GM18499 (cell line): ENCODE measurements around the gene DSG2.

ENCODE experiments used
- ATAC-seq: cut with Tn5 transposase; IDR thresholded peaks from one replicate; pipeline ENCODE4 v1.9.1; 2021; ENCODE audit warnings: moderate number of reproducible peaks; ENCODE audit not compliant: insufficient read depth, unreplicated experiment

Gene DSG2

GRCh38 chr18:31583185-31583854, 85.3 kb downstream of the DSG2 start:
- ATAC-seq: no peak

GRCh38 chr18:31585991-31586390, 88.0 kb downstream of the DSG2 start:
- ATAC-seq: no peak

- ATAC-seq: no peak
These were observed 88.6 kb downstream of the DSG2 start for GRCh38 chr18:31586616-31587015.

GRCh38 chr18:31587529-31587928, 89.6 kb downstream of the DSG2 start:
- ATAC-seq: no peak

GRCh38 chr18:31590570-31590969, 92.6 kb downstream of the DSG2 start:
- ATAC-seq: no peak

GRCh38 chr18:31591113-31591512, 93.1 kb downstream of the DSG2 start:
- ATAC-seq: no peak

GRCh38 chr18:31591628-31592027, 93.7 kb downstream of the DSG2 start, which contains the start of gene TTR:
Gene TTR (plus strand): TSS chr18:31591877. CDS start chr18:31591903, 26 bp downstream.
- no peak for ATAC-seq

GRCh38 chr18:31592506-31593157, 94.7 kb downstream of the DSG2 start:
- ATAC-seq: no peak

- ATAC-seq: no peak
These were observed 97.3 kb downstream of the DSG2 start for GRCh38 chr18:31595121-31595771.

GRCh38 chr18:31596081-31596872, 98.3 kb downstream of the DSG2 start:
- ATAC-seq: no peak

GRCh38 chr18:31598021-31598805, 100.2 kb downstream of the DSG2 start:
- ATAC-seq: no peak
